IPS DF 6.9 (cell line): ENCODE data around the gene PKP2.

Source experiments
- DNase-seq: peaks from one replicate; pipeline ENCODE4 v3.0.0-alpha.2; 2013; ENCODE audit warnings: low read depth, low spot score
- H3K27ac ChIP-seq: one replicate; pipeline ENCODE4 v1.5.1; 2013; ENCODE audit warnings: low read length, control low read depth
- H3K27me3 ChIP-seq: 2 replicates; pipeline ENCODE4 v1.6.1; 2013; ENCODE audit warnings: mild to moderate bottlenecking, low read length; ENCODE audit not compliant: control insufficient read depth, insufficient read depth
- H3K36me3 ChIP-seq: 2 replicates; pipeline ENCODE4 v1.6.1; 2013; ENCODE audit warnings: low read length; ENCODE audit not compliant: control insufficient read depth, insufficient read depth
- H3K4me1 ChIP-seq: 2 replicates; pipeline ENCODE4 v1.6.1; 2013; ENCODE audit warnings: low read length; ENCODE audit not compliant: control insufficient read depth, insufficient read depth
- H3K4me3 ChIP-seq: 2 replicates; pipeline ENCODE4 v1.5.1; 2013; ENCODE audit warnings: mild to moderate bottlenecking, low read length
- H3K9me3 ChIP-seq: 2 replicates; pipeline ENCODE4 v1.6.1; 2013; ENCODE audit warnings: low read length, inconsistent platforms; ENCODE audit not compliant: control insufficient read depth, insufficient read depth
- WGBS: extraction: QIAGEN DNeasy Blood & Tissue Kit; methylation state at CpG from one replicate; pipeline ENCODE4 v1.1.7; 2013; ENCODE audit warnings: mixed read lengths, missing lambda C conversion rate; ENCODE audit not compliant: insufficient read length, insufficient coverage; 5-methylcytosine and 5-hydroxymethylcytosine counted together

Gene PKP2

GRCh38 chr12:32761716-32762115, 134.9 kb downstream of the PKP2 start:
- no peaks in the 10 kb centered on the region for H3K27me3 ChIP-seq
- no peak for DNase-seq
- no peak overlapping the region for H3K27ac ChIP-seq
- no peaks in the 10 kb centered on the region for H3K4me1 ChIP-seq
- no peak overlapping the region for H3K4me3 ChIP-seq
- no peaks in the 10 kb centered on the region for H3K36me3 ChIP-seq
- no peaks in the 10 kb centered on the region for H3K9me3 ChIP-seq
- no CpG with 5 or more reads among the region's 1 CpG for WGBS

- Histone ChIP-seq H3K9me3 (no peaks in the 10 kb centered on the region), H3K27ac (no peak overlapping the region), H3K4me3 (no peak overlapping the region), H3K27me3 (no peaks in the 10 kb centered on the region), H3K4me1 (no peaks in the 10 kb centered on the region), H3K36me3 (0 out of 2 replicates have a peak, but pooled peaks cover 2% of the 10 kb centered on the region)
- WGBS = no CpG with 5 or more reads among the region's 3 CpGs
- DNase-seq = no peak
These were observed 139.4 kb downstream of the PKP2 start for GRCh38 chr12:32757157-32757556.

- WGBS = no CpG with 5 or more reads among the region's 8 CpGs
- Histone ChIP-seq H3K36me3 (peaks cover 6% of the 10 kb centered on the region; the same call in 1 of the 2 replicates), H3K27me3 (no peaks in the 10 kb centered on the region), H3K27ac (no peak overlapping the region), H3K4me3 (no peak overlapping the region), H3K9me3 (no peaks in the 10 kb centered on the region), H3K4me1 (no peaks in the 10 kb centered on the region)
- DNase-seq = no peak
These were observed 140.0 kb downstream of the PKP2 start for GRCh38 chr12:32756476-32757066.

GRCh38 chr12:32755654-32756475, 140.7 kb downstream of the PKP2 start, which contains the start of gene YARS2:
Gene YARS2 (minus strand): TSS chr12:32755897. CDS start chr12:32755874, 23 bp downstream.
- Histone ChIP-seq H3K36me3 (peaks cover 7% of the 10 kb centered on the region; the same call in 1 of the 2 replicates), H3K27ac (no peak within 1 kb of the TSS), H3K4me1 (no peaks in the 10 kb centered on the region), H3K27me3 (no peaks in the 10 kb centered on the region), H3K9me3 (no peaks in the 10 kb centered on the region), H3K4me3 (peak within 1 kb of the TSS; percentile 88)
- no CpG with 5 or more reads among the region's 39 CpGs for WGBS
- DNase-seq = peak; percentile 98

GRCh38 chr12:32755051-32755653, 141.4 kb downstream of the PKP2 start:
- Histone ChIP-seq H3K4me1 (no peaks in the 10 kb centered on the region), H3K4me3 (peak overlapping the region; percentile 88), H3K36me3 (peaks cover 7% of the 10 kb centered on the region; the same call in 1 of the 2 replicates), H3K9me3 (no peaks in the 10 kb centered on the region), H3K27ac (no peak overlapping the region), H3K27me3 (no peaks in the 10 kb centered on the region)
- peak; percentile 68 for DNase-seq
- no CpG with 5 or more reads among the region's 40 CpGs for WGBS

- Histone ChIP-seq H3K36me3 (peaks cover 7% of the 10 kb centered on the region; the same call in 1 of the 2 replicates), H3K27me3 (no peaks in the 10 kb centered on the region), H3K9me3 (no peaks in the 10 kb centered on the region), H3K27ac (no peak overlapping the region), H3K4me3 (no peak overlapping the region; the same call in 1 of the 2 replicates), H3K4me1 (no peaks in the 10 kb centered on the region)
- no CpG with 5 or more reads among the region's 2 CpGs for WGBS
- no peak for DNase-seq
These were observed 142.5 kb downstream of the PKP2 start for GRCh38 chr12:32754111-32754510.

GRCh38 chr12:32753605-32754004, 143.0 kb downstream of the PKP2 start:
- Histone ChIP-seq H3K4me3 (no peak overlapping the region), H3K4me1 (no peaks in the 10 kb centered on the region), H3K9me3 (no peaks in the 10 kb centered on the region), H3K36me3 (peaks cover 7% of the 10 kb centered on the region; the same call in 1 of the 2 replicates), H3K27me3 (no peaks in the 10 kb centered on the region), H3K27ac (no peak overlapping the region)
- WGBS = no CpG with 5 or more reads among the region's 4 CpGs
- DNase-seq = no peak

GRCh38 chr12:32743264-32743663, 153.3 kb downstream of the PKP2 start:
- H3K36me3 ChIP-seq = peaks cover 6% of the 10 kb centered on the region; the same call in 1 of the 2 replicates
- H3K27ac ChIP-seq = no peak overlapping the region
- no CpG with 5 or more reads among the region's 2 CpGs for WGBS
- no peak for DNase-seq
- H3K4me1 ChIP-seq = no peaks in the 10 kb centered on the region
- H3K4me3 ChIP-seq = no peak overlapping the region
- H3K9me3 ChIP-seq = no peaks in the 10 kb centered on the region
- no peaks in the 10 kb centered on the region for H3K27me3 ChIP-seq

GRCh38 chr12:32742133-32742532, 154.4 kb downstream of the PKP2 start:
- H3K27ac ChIP-seq = no peak overlapping the region
- no peaks in the 10 kb centered on the region for H3K27me3 ChIP-seq
- DNase-seq = no peak
- no peak overlapping the region for H3K4me3 ChIP-seq
- no peaks in the 10 kb centered on the region; the same call in 1 of the 2 replicates for H3K4me1 ChIP-seq
- peaks cover 6% of the 10 kb centered on the region; the same call in 1 of the 2 replicates for H3K36me3 ChIP-seq
- WGBS = no CpG with 5 or more reads among the region's 10 CpGs
- no peaks in the 10 kb centered on the region for H3K9me3 ChIP-seq
